Measurements from ENCODE around the gene IL22.
"Not testable (repeated sequence)": the region's sequence is repeated elsewhere in the genome, so short reads cannot be mapped to it uniquely, and the experiment has no call there.

Gene IL22

GRCh38 chr12:68222326-68222725 is 31.1 kb downstream of the IL22 start:
- no peak for TF ChIP-seq CTCF (IDR thresholded peaks at IDR 0.05; ENCODE audit: extremely low read depth, missing control alignments)
- DNase-seq (ENCODE audit: low spot score), result no peak

- TF ChIP-seq CTCF (IDR thresholded peaks at IDR 0.05; ENCODE audit: extremely low read depth, missing control alignments), result no peak
These were observed 31.9 kb downstream of the IL22 start for GRCh38 chr12:68221497-68221896.

GRCh38 chr12:68210875-68211274 is 42.5 kb downstream of the IL22 start:
- no peak for DNase-seq (ENCODE audit: low spot score)
- TF ChIP-seq CTCF (IDR thresholded peaks at IDR 0.05; ENCODE audit: extremely low read depth, missing control alignments), result no peak

More at GRCh38 chr12:68221497-68221896, 31.9 kb downstream of the IL22 start:
- no peak for DNase-seq (ENCODE audit: low spot score)

GRCh38 chr12:68209048-68209728 is 44.2 kb downstream of the IL22 start:
- not testable (repeated sequence) for DNase-seq (ENCODE audit: low spot score)

- TF ChIP-seq CTCF (IDR thresholded peaks at IDR 0.05; ENCODE audit: extremely low read depth, missing control alignments), result no peak
- no peak for DNase-seq (ENCODE audit: low spot score)
These were observed 46.1 kb downstream of the IL22 start for GRCh38 chr12:68207276-68207675.

GRCh38 chr12:68206446-68206845 is 47.0 kb downstream of the IL22 start:
- TF ChIP-seq CTCF (IDR thresholded peaks at IDR 0.05; ENCODE audit: extremely low read depth, missing control alignments), result no peak

GRCh38 chr12:68203460-68203875 is 49.9 kb downstream of the IL22 start:
- no peak for DNase-seq (ENCODE audit: low spot score)
- TF ChIP-seq CTCF (IDR thresholded peaks at IDR 0.05; ENCODE audit: extremely low read depth, missing control alignments), result no peak

More at GRCh38 chr12:68206446-68206845, 47.0 kb downstream of the IL22 start:
- no peak for DNase-seq (ENCODE audit: low spot score)

- no peak for DNase-seq (ENCODE audit: low spot score)
- no peak for TF ChIP-seq CTCF (IDR thresholded peaks at IDR 0.05; ENCODE audit: extremely low read depth, missing control alignments)
These were observed 52.5 kb downstream of the IL22 start for GRCh38 chr12:68200854-68201253.
